Hepatocyte (in vitro differentiated cells): ENCODE measurements around the gene SMIM9. TPM values are rescaled to one million over a fixed set of nuclear protein-coding genes. Genes with fewer than 3 reads are reported as not detected.
"Not testable (repeated sequence)": the region's sequence is repeated elsewhere in the genome, so short reads cannot be mapped to it uniquely, and the experiment has no call there.

Experiments
- DNase-seq: peaks from one replicate; pipeline ENCODE4 v3.0.0-alpha.2; 2016; ENCODE audit warnings: low spot score
- H2AFZ ChIP-seq: fragments of 200-600 bp; sonication (generic); 2 replicates; pipeline ENCODE4 v1.6.0; 2016; ENCODE audit warnings: antibody characterized with exemption, mild to moderate bottlenecking
- H3K27ac ChIP-seq: fragments of 200-600 bp; sonication (generic); 2 replicates; pipeline ENCODE4 v1.5.1; 2016; ENCODE audit warnings: mild to moderate bottlenecking
- H3K27me3 ChIP-seq: fragments of 200-600 bp; sonication (generic); 2 replicates; pipeline ENCODE4 v1.6.1; 2016
- H3K36me3 ChIP-seq: fragments of 200-600 bp; sonication (generic); replicated peaks from 2 replicates; pipeline ENCODE4 v1.5.1; 2016; ENCODE audit warnings: low read depth; ENCODE audit not compliant: insufficient read depth
- H3K4me1 ChIP-seq: fragments of 200-600 bp; sonication (generic); 2 replicates; pipeline ENCODE4 v1.5.1; 2016; ENCODE audit warnings: mild to moderate bottlenecking, moderate library complexity; ENCODE audit not compliant: insufficient read depth
- H3K4me2 ChIP-seq: fragments of 200-600 bp; sonication (generic); 2 replicates; pipeline ENCODE4 v1.6.0; 2016
- H3K4me3 ChIP-seq: fragments of 200-600 bp; sonication (generic); 2 replicates; pipeline ENCODE4 v1.5.1; 2016; ENCODE audit warnings: mild to moderate bottlenecking
- H3K79me2 ChIP-seq: fragments of 200-600 bp; sonication (generic); 2 replicates; pipeline ENCODE4 v1.6.0; 2017; ENCODE audit warnings: mild to moderate bottlenecking
- H3K9me2 ChIP-seq: fragments of 200-600 bp; sonication (generic); replicated peaks from 2 replicates; pipeline ENCODE4 v1.6.0; 2017; ENCODE audit warnings: mild to moderate bottlenecking; ENCODE audit not compliant: insufficient read depth
- H3K9me3 ChIP-seq: fragments of 200-600 bp; sonication (generic); 2 replicates; pipeline ENCODE4 v1.5.1; 2016; ENCODE audit warnings: low read depth, mild to moderate bottlenecking
- H4K20me1 ChIP-seq: fragments of 200-600 bp; sonication (generic); 2 replicates; pipeline ENCODE4 v1.6.0; 2016; ENCODE audit warnings: mild to moderate bottlenecking; ENCODE audit not compliant: insufficient read depth, poor library complexity, severe bottlenecking
- EZH2 ChIP-seq: fragments of 200-600 bp; sonication (generic); IDR thresholded peaks from 2 replicates; pipeline ENCODE4 v1.6.1; 2016; ENCODE audit warnings: antibody characterized with exemption, mild to moderate bottlenecking, borderline replicate concordance
- EZH2phosphoT487 ChIP-seq: fragments of 200-600 bp; sonication (generic); IDR thresholded peaks from one replicate; pipeline ENCODE4 v1.6.1; 2018; ENCODE audit warnings: antibody characterized with exemption, mild to moderate bottlenecking, low read depth, moderate library complexity; ENCODE audit not compliant: unreplicated experiment, severe bottlenecking
- WGBS: methylation state at CpG from one replicate; pipeline ENCODE4 v1.1.6; 2016; ENCODE audit warnings: low lambda C conversion rate; ENCODE audit errors: missing lambda C conversion rate; 5-methylcytosine and 5-hydroxymethylcytosine counted together
- polyA plus RNA-seq: library from polyadenylated mRNA; unstranded; fragments of >200 nt; fragmentation: Nextera tagmentation; extraction: Ambion mirVana; gene quantifications from 2 replicates; pipeline ENCODE4 v1.2.1, GENCODE V29; 2016
- total RNA-seq: library from RNA; depleted of rRNA; stranded (reverse); fragments of >200 nt; gene quantifications from 2 replicates; pipeline ENCODE4 v1.2.3, GENCODE V29; 2014
- TF ChIP-seq, protein P1 (sequence below): fragments of 200-600 bp; sonication (generic); IDR thresholded peaks from 2 replicates; pipeline ENCODE4 v1.5.1; 2016; ENCODE audit warnings: antibody characterized with exemption, mild to moderate bottlenecking; ENCODE audit not compliant: poor library complexity

Gene SMIM9
- total RNA-seq (not detected in 2 replicates), polyA plus RNA-seq (not detected in 2 replicates)

DNA sequence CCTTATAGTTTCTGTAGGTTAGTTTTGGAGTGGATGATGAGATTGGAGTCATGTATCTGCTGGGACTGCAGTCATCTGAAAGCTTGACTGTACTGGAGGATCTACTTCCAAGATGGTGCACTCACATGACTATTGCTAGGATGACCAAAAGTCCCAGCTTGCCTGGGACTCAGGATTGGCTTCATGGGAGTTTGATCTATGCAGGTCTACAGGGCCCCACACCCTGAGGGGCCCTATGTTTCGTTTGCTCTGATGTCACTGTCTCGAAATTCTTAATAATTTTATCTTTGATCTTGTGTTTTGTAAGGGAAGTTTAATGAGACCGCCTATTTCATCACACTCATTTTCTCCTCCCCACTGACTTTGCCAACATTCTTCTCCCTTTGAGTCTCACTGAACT is at the start of gene SMIM9:
SMIM9 (minus strand) TSS at position 101 of the 400 bp plus-strand sequence. CDS start 3,806 bp downstream, outside the sequence.
- Histone ChIP-seq H3K9me3 (no peaks in the 10 kb centered on the region), H3K4me2 (no peak within 1 kb of the TSS), H3K4me1 (no peaks in the 10 kb centered on the region), H3K4me3 (no peak within 1 kb of the TSS), H3K79me2 (no peaks in the 10 kb centered on the region), H3K27ac (no peak within 1 kb of the TSS), H3K36me3 (no peaks in the 10 kb centered on the region), H4K20me1 (no peaks in the 10 kb centered on the region), H3K27me3 (no peaks in the 10 kb centered on the region), H2AFZ (no peak within 1 kb of the TSS), H3K9me2 (no peaks in the 10 kb centered on the region)
- no peak for DNase-seq
- WGBS, result 71% methylated on average over 3 of the region's 3 CpGs
- no peak for TF ChIP-seq EZH2
- TF ChIP-seq, protein P1, sequence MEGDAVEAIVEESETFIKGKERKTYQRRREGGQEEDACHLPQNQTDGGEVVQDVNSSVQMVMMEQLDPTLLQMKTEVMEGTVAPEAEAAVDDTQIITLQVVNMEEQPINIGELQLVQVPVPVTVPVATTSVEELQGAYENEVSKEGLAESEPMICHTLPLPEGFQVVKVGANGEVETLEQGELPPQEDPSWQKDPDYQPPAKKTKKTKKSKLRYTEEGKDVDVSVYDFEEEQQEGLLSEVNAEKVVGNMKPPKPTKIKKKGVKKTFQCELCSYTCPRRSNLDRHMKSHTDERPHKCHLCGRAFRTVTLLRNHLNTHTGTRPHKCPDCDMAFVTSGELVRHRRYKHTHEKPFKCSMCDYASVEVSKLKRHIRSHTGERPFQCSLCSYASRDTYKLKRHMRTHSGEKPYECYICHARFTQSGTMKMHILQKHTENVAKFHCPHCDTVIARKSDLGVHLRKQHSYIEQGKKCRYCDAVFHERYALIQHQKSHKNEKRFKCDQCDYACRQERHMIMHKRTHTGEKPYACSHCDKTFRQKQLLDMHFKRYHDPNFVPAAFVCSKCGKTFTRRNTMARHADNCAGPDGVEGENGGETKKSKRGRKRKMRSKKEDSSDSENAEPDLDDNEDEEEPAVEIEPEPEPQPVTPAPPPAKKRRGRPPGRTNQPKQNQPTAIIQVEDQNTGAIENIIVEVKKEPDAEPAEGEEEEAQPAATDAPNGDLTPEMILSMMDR, result no peak
- TF ChIP-seq EZH2phosphoT487, result no peak

DNA sequence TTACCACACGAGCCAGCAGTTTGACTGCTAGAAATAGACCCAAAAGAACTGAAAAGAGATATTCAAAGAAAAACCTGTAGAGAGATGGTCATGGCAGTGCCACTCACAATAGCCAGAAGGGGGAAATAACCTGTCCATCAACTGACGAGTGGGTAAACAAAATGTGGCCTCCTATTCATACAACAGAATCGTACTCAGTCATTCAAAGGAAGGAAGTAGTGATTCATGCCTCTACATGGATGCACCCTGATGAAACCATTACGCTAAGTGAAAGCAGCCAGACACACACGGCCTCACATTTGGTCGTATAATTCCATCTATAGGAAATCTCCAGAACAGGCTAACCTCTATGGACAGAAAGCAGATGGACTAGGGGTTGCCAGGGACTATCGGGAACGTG is 49.6 kb upstream of the SMIM9 start:
- no CpG with 5 or more reads among the region's 8 CpGs for WGBS
- H3K4me3 ChIP-seq, H2AFZ ChIP-seq, H3K79me2 ChIP-seq, DNase-seq, H3K4me1 ChIP-seq, H3K36me3 ChIP-seq, H3K27ac ChIP-seq, H4K20me1 ChIP-seq, H3K9me2 ChIP-seq, H3K9me3 ChIP-seq, H3K27me3 ChIP-seq, H3K4me2 ChIP-seq: not testable (repeated sequence)

DNA sequence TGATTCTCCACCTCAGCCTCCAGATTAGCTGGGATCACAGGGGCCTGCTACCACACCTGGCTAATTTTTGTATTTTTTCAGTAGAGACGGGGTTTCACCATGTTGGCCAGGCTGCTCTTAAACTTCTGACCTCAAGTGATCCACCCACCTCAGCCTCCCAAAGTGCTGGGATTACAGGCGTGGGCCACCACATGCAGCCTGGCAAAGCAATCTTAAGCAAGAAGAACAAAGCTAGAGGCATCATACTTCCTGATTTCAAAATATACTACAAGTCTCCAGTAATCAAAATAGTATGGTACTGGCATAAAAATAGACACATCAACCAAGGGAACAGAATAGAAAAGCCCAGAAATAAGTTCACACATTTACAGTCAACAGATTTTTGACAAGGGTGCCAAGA is 38.9 kb upstream of the SMIM9 start:
- no peaks in the 10 kb centered on the region for H3K9me2 ChIP-seq
- H4K20me1 ChIP-seq, result no peaks in the 10 kb centered on the region
- 62% methylated on average over 2 of the region's 2 CpGs for WGBS
- no peak overlapping the region for H3K27ac ChIP-seq
- H2AFZ ChIP-seq, result no peak overlapping the region
- H3K4me1 ChIP-seq, result no peaks in the 10 kb centered on the region
- H3K36me3 ChIP-seq, result no peaks in the 10 kb centered on the region
- H3K27me3 ChIP-seq, result no peaks in the 10 kb centered on the region
- DNase-seq, result no peak
- TF ChIP-seq, protein P1, result no peak
- TF ChIP-seq EZH2 (no peak), EZH2phosphoT487 (no peak)
- H3K79me2 ChIP-seq, result no peaks in the 10 kb centered on the region
- H3K4me2 ChIP-seq, result no peak overlapping the region
- H3K9me3 ChIP-seq, result no peaks in the 10 kb centered on the region
- H3K4me3 ChIP-seq, result no peak overlapping the region

DNA sequence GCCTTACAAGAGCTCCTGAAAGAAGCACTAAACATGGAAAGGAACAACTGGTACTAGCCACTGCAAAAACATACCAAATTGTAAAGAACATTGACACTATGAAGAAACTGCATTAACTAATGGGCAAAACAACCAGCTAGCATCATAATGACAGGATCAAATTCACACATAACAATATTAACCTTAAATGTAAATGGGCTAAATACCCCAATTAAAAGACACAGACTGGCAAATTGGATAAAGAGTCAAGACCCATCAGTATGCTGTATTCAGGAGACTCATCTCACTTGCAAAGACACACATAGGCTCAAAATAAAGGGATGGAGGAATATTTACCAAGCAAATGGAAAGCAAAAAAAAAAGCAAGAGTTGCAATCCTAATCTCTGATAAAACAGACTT is 34.1 kb upstream of the SMIM9 start:
- H3K27ac ChIP-seq, H3K9me2 ChIP-seq, H3K4me2 ChIP-seq, H4K20me1 ChIP-seq, H3K4me1 ChIP-seq, H3K79me2 ChIP-seq, DNase-seq, H3K27me3 ChIP-seq, H3K36me3 ChIP-seq, H2AFZ ChIP-seq, H3K4me3 ChIP-seq, H3K9me3 ChIP-seq: not testable (repeated sequence)

DNA sequence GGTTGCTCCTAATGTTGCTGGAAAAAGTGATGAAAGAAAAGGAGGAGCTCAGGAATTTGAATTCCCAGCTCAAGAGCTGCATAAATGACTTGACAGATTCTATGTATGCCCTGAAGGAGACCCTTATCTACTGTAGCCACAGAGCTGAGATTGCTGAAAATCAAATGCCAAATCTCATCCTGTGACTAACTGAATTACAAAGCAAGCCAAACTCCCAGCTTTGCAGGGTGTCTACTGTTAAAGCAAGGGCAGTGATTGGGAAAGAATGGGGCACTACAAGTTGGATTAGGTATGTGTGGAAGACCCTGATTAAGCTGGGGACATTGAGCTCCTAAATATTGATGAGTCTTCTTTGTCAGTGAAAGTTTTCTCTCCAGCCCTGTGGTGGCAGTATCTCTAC is 20.8 kb upstream of the SMIM9 start:
- Histone ChIP-seq H4K20me1 (no peaks in the 10 kb centered on the region), H2AFZ (no peak overlapping the region), H3K9me2 (no peaks in the 10 kb centered on the region), H3K27me3 (no peaks in the 10 kb centered on the region), H3K4me2 (no peak overlapping the region), H3K36me3 (no peaks in the 10 kb centered on the region), H3K27ac (no peak overlapping the region), H3K4me1 (no peaks in the 10 kb centered on the region), H3K9me3 (no peaks in the 10 kb centered on the region), H3K79me2 (no peaks in the 10 kb centered on the region), H3K4me3 (no peak overlapping the region)
- no peak for DNase-seq
- no peak for TF ChIP-seq EZH2phosphoT487
- TF ChIP-seq EZH2, result no peak
- TF ChIP-seq, protein P1, result no peak
